SKM-1 treated with dmso at 0.1 percent for 144 hours (cell line): ENCODE measurements around the gene ZNF423.
"Not testable (repeated sequence)": the region's sequence is repeated elsewhere in the genome, so short reads cannot be mapped to it uniquely, and the experiment has no call there.

Experiments
- DNase-seq: peaks from one replicate; lab custom pipeline; 2025; ENCODE audit not compliant: unreplicated experiment; lab: John Stamatoyannopoulos, UW

ZNF423 gene

GRCh38 chr16:49520492-49521038 is 335.3 kb downstream of the ZNF423 start:
- DNase-seq = no peak

GRCh38 chr16:49519741-49520140 is 336.2 kb downstream of the ZNF423 start:
- no peak for DNase-seq

- no peak for DNase-seq
These were observed 336.8 kb downstream of the ZNF423 start for GRCh38 chr16:49519008-49519656.

- no peak for DNase-seq
These were observed 339.4 kb downstream of the ZNF423 start for GRCh38 chr16:49516382-49517036.

- no peak for DNase-seq
These were observed 340.1 kb downstream of the ZNF423 start for GRCh38 chr16:49515861-49516260.

DNA sequence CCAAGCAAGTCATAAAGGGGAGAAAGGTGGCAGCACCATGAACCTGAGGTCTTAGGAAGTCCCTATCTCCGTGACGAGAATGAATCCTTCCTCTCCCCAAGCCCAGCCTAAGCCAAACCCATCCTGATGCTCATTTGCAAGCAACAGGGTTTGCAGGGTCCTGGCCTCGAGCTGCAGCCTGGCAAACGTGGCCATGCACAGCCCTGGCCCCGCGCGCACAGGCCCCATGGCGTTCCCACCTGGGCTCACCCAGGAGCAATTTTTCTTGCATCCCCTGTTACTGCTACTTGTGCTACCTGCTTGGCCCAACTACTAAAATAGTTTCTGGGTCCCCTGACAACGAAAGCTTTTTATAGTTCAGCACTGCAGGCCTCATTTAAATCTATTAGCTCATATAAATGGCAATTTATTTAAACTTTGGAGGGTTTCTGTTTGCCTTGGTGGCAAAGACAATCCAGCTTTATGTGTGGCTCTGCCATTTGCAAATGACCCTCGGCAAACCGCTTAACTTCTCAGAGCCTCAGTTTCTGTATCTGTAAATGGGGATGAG is 340.8 kb downstream of the ZNF423 start:
- no peak for DNase-seq

DNA sequence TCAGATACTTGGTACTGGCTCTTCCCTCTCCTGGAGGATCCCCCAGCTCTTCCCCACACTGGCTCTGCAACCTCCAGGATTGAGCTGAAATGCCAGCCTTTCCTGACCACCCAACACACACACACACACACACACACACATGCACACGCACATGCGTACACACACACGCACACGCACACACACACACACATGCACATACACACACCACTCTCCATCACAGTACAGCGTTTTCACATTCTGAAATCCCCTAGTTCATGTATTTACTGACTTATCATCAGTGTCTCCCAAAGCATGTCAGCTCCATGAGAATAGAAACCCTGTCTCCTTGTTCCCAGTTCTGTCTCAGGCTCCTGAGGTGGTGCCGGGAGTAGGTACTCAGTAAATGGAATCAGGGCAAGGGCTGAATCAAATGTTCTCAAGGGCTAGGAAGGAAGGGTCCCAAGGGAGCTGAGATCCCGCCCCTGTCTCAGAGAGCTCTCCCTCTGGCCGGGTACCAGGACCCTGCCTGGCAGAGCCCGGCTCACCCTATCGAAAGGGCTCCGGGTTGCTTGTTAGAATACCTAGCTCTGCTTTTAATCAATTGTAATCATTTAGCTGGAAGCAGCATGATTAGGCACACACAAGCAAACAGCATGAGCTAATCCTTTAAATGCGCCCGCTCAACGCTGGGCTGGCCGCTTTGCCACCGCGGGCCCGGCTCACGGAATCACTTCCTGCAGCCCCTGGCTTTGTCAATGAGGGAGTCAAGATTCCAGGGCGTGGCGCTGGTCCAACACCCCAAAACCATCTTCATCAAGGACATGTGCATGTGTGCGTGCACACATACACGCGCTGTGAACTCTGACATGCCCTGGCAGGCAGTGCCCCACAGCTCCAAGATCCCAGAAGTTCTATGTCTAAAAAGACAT is 341.6 kb downstream of the ZNF423 start:
- DNase-seq = no peak

- peak; percentile 16 for DNase-seq
These were observed 342.9 kb downstream of the ZNF423 start for GRCh38 chr16:49513040-49513439.

DNA sequence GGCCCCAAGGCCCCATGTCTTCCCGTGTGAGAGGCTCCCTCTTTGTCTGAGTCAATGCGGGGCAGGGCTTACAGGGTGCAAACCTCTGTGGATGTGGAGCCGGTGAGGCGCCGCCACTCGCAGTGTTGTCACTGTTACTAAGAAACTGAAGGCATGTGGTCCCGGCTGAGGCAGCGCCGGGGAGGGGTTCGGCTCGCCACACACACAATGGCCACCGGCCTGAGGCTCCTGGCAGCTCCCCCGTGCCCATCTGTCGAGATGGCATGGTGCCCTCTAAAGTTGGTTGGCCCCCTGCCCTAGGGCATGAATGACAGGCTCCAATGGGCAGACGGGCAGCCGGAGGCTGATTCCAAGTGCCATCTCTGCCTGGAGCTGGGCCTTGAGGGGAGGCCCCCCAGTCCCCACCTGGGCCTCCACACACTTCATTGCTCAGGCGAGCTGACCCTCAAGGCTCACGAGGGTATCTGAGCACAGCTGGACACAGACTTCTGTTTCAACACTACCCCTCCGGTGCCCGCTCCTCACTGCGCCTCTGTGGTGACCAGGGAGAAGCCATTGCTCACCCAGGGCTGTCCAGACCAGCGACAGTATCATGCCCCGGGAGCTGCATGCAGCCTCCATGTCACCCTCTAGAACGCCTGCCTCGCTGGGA is 345.1 kb downstream of the ZNF423 start:
- DNase-seq = no peak

GRCh38 chr16:49510141-49510540 is 345.8 kb downstream of the ZNF423 start:
- DNase-seq = no peak

GRCh38 chr16:49506058-49507013 is 349.6 kb downstream of the ZNF423 start:
- not testable (repeated sequence) for DNase-seq

DNA sequence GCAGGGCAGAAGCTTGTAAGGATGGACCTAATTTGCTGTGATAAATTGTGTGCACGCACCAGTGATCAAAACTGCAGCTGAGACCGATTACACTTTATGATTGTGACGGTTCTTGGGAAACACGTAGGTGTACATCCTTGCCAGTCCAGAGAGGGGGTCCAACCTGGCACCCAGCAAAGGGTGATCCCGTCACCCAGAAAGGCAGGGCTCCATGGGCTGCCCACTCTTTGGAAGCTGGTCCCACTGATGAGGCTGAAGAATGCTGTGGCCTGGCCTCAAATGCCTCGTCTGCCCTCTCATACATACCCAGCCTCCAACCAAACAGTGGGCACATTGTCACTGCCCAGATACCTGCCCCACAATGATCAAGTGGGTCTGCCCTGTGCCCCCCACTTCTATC is 350.4 kb downstream of the ZNF423 start:
- no peak for DNase-seq

DNA sequence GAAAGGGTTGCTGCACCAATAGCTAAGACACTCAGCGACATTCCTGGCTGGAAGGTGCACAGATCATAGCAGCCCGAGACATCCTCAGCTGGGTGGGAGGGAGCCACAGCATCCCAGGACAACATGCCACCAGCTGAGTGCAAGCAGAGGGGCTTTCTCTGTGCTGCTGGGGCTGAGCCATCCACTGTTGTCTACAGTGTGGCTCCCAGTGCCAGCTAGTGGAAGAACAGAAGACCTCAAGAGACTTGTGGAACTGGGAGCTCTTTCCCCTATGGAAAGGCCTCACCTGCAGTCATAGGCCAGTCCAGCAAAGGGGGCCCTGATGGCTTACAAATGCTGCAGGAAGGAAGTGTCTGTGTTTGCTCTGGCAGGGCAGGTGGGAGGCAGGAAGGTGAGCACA is 351.3 kb downstream of the ZNF423 start:
- DNase-seq = no peak

DNA sequence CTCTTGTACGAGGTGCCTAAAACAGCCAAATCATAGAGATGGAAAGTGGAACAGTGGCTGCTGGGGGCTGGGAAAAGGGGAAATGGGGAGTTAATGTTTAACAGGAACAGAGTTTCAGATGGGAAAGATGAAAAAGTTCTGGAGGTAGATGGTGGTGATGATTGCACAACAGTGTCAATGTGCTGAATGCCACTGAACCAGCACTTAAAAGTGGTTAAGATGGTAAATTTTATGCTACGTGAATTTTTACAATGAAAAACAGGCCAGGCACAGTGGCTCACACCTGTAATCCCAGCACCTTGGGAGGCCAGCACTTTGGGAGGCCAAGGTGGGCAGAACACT is 351.9 kb downstream of the ZNF423 start:
- DNase-seq = no peak

DNA sequence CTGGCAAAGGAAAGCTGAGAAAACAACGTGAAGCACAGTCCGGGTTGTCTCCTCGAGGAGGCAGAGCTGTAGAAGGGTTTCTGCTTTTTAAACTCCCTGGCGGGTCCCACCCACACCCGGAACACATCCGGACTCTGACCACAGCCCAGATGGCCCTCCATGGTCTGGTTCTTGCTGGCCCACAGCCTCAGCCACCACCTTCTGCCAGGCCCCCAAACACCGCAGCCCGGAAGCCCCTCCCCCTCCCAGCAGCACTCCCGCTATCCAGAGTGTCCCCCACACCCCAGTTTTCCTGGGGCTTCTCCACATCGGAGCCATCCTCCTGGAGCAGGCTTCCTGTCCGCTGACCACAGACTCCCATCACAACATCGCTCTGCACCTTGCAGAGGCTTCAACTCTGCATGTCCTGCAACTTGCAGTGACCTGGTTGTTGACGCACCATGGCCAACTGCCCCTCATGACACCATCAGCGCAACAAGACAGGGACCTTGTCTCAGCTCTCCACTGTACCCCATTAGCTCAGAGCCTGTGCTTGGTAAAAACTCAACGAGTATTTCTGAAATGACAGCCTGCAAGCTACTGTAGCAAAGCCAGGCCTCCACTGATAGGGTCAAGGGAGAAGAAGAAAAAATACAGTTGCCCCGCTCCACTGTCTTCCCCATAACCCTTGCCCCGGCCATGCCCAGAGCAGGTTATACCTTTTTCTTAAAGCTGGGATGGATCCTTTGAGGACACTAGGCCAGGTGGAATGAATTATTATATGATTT is 352.5 kb downstream of the ZNF423 start:
- DNase-seq = peak; percentile 20

GRCh38 chr16:49502136-49502881 is 353.6 kb downstream of the ZNF423 start:
- no peak for DNase-seq

DNA sequence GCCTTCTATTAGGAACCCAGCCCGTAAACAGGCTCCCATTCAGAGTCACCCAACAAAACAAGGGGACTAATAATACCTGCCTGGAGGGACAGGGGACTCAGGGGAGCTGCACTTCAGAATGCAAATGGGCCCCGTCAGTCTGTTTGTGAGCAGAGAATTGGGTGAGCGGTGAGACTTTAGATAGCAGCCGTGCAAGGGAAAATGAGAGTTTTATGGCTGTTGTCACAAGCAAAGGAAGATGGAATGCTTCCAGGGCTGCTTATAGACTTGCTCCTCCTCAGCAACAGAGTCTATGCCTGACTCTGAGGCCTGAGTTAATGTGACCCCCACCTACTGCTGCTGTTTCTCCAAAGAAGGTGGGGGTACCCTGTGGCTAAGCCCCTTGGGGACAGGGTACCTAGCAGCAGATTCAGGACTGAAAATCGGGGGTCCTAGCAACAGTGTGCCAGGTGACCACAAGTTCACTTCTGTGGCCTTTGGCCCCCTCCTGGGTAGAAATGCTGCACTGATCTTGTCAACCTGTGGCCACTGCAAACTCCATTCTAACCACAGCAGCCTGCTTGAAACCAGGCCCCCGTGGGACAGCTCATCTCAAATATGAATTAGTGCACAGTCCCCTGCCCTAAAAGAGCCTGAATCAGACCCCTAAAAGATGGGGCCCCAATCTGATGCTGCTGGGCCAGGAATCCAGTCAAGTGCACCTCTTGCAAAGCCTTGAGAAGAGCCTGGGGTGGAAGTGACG is 355.9 kb downstream of the ZNF423 start:
- no peak for DNase-seq

DNA sequence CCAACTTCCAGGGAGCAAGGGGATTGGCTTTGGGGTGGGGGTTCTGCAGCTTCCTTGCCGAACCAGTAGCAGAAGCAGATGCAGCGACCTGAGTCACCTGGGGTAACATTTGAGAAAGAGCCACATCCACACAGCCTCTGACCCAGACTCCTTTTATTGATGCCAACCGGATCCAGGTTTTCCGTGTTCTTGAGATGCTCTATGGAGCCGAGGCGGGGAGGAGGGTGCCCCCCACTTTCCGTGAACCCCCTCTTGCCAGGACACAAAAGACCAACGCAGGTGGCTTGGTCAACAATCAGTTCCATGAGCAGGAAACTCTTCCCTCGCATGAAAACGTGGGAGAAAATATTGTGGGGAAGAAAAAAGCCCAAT is 356.5 kb downstream of the ZNF423 start:
- DNase-seq = no peak
